HFFc6 (cell line): ENCODE measurements around the gene BUB1. TPM values are rescaled to one million over a fixed set of nuclear protein-coding genes. Genes with fewer than 3 reads are reported as not detected.
"Not testable (repeated sequence)": the region's sequence is repeated elsewhere in the genome, so short reads cannot be mapped to it uniquely, and the experiment has no call there.

Experiments
- DNase-seq: peaks from one replicate; pipeline ENCODE4 v3.0.0-alpha.2; 2018
- H3K27ac Mint-ChIP-seq: 2 replicates; pipeline ENCODE4 v1.8.0; 2020; ENCODE audit warnings: mild to moderate bottlenecking, mixed read lengths
- H3K27me3 Mint-ChIP-seq: 2 replicates; pipeline ENCODE4 v1.8.0; 2021; ENCODE audit warnings: mild to moderate bottlenecking, moderate library complexity, mixed read lengths; ENCODE audit not compliant: insufficient read depth
- H3K36me3 Mint-ChIP-seq: 2 replicates; pipeline ENCODE4 v1.8.0; 2021; ENCODE audit warnings: low read depth, mixed read lengths
- H3K4me1 Mint-ChIP-seq: 2 replicates; pipeline ENCODE4 v1.8.0; 2020; ENCODE audit warnings: low read depth, mixed read lengths
- H3K4me3 Mint-ChIP-seq: 2 replicates; pipeline ENCODE4 v1.8.0; 2020; ENCODE audit warnings: mild to moderate bottlenecking, moderate library complexity, mixed read lengths
- H3K9me3 Mint-ChIP-seq: 2 replicates; pipeline ENCODE4 v1.8.0; 2020; ENCODE audit warnings: mild to moderate bottlenecking, mixed read lengths
- total RNA-seq, 6 experiments: library from RNA; stranded (reverse); fragmentation: NEBNext Ultra II Directional; extraction: Animal tissue kit (Norgen Biotek cat#: 25700); gene quantifications; 2 replicates in 1 of 6; 3 replicates in 5 of 6; pipeline ENCODE4 v1.2.3, GENCODE V29; 2021
- TF ChIP-seq, protein P1 (sequence below): fragments of 200-600 bp; sonication (generic); IDR thresholded peaks from 2 replicates; pipeline ENCODE4 v1.5.0; 2021; ENCODE audit warnings: antibody characterized with exemption, mild to moderate bottlenecking

BUB1 gene
- total RNA-seq, 6 experiments from 2014 or later: 16.6 to 52.3 (median 47.6) TPM

DNA sequence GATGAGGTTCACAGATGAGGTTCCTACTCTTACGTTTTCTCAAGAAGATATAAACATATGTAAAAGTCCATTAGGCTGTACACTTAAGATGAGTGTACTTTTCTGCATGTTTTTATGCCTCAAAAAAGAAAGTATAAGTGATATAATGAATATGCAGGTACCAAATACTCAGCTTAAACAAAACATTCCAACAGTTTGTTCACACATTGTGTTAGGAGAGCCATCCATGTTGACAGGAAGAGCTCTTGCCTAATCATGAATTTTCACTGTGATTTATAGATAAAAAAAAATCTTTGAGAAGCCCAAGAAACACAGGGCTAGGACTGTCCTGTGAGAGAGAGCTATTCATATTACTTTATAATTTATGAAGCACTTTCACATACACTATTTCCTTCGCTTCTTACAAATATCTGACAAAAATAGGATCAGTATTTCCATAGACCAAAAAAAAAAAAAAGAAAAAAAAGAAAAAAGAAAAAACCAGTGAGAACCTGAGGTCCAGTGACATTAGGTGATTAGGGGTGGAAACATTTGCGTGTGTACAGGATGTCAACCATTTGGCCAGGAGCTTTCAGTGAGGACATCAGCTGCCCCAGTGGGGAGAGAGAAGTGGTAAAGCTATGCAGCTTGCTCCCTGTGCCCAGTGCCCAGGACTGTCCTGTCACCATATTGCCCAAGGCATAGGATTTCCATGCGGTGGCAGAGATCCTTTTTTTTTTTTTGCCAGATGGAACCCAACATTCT, 38.7 kb downstream of the BUB1 start:
- no peaks in the 10 kb centered on the region for H3K9me3 Mint-ChIP-seq
- no peak overlapping the region for H3K27ac Mint-ChIP-seq
- H3K27me3 Mint-ChIP-seq: peaks cover 2% of the 10 kb centered on the region; the same call in 1 of the 2 replicates
- no peak for DNase-seq
- H3K4me1 Mint-ChIP-seq: peaks cover 5% of the 10 kb centered on the region; the same call in 1 of the 2 replicates
- peaks cover 57% of the 10 kb centered on the region for H3K36me3 Mint-ChIP-seq
- TF ChIP-seq, protein P1, sequence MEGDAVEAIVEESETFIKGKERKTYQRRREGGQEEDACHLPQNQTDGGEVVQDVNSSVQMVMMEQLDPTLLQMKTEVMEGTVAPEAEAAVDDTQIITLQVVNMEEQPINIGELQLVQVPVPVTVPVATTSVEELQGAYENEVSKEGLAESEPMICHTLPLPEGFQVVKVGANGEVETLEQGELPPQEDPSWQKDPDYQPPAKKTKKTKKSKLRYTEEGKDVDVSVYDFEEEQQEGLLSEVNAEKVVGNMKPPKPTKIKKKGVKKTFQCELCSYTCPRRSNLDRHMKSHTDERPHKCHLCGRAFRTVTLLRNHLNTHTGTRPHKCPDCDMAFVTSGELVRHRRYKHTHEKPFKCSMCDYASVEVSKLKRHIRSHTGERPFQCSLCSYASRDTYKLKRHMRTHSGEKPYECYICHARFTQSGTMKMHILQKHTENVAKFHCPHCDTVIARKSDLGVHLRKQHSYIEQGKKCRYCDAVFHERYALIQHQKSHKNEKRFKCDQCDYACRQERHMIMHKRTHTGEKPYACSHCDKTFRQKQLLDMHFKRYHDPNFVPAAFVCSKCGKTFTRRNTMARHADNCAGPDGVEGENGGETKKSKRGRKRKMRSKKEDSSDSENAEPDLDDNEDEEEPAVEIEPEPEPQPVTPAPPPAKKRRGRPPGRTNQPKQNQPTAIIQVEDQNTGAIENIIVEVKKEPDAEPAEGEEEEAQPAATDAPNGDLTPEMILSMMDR: no peak
- H3K4me3 Mint-ChIP-seq: no peak overlapping the region

DNA sequence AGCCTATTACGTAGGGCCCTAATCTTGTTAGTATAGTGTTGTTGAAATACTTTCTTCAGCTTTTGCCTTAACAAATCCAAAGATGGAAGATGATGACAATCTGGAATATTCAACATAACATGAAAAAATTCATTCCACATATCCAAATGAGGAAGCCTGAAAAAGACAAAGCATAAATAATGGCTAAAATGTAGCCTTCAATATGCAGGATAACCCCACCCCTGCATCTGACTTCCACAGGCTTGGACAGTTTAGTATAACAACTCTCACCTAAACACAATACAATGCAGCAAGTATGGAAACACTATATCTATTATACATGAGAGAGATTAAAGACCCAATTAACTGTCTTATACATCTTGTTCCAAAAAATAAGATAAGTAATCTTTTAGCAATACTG, 39.9 kb downstream of the BUB1 start:
- H3K27ac Mint-ChIP-seq: no peak overlapping the region
- H3K4me1 Mint-ChIP-seq: no peaks in the 10 kb centered on the region
- no peaks in the 10 kb centered on the region for H3K9me3 Mint-ChIP-seq
- no peak for DNase-seq
- no peak overlapping the region for H3K4me3 Mint-ChIP-seq
- H3K36me3 Mint-ChIP-seq: peaks cover 61% of the 10 kb centered on the region
- TF ChIP-seq, protein P1: no peak
- peaks cover 2% of the 10 kb centered on the region; the same call in 1 of the 2 replicates for H3K27me3 Mint-ChIP-seq

GRCh38 chr2:110637093-110637492, 40.8 kb downstream of the BUB1 start:
- Mint-ChIP-seq H3K9me3 (no peaks in the 10 kb centered on the region), H3K4me3 (no peak overlapping the region), H3K36me3 (peaks cover 56% of the 10 kb centered on the region), H3K27ac (no peak overlapping the region), H3K27me3 (peaks cover 2% of the 10 kb centered on the region; the same call in 1 of the 2 replicates), H3K4me1 (no peaks in the 10 kb centered on the region)
- no peak for DNase-seq
- TF ChIP-seq, protein P1: no peak

GRCh38 chr2:110635949-110636628, 41.8 kb downstream of the BUB1 start:
- not testable (repeated sequence) for H3K27ac Mint-ChIP-seq, H3K4me3 Mint-ChIP-seq, H3K27me3 Mint-ChIP-seq, H3K9me3 Mint-ChIP-seq, H3K4me1 Mint-ChIP-seq, DNase-seq
- peaks cover 54% of the 10 kb centered on the region for H3K36me3 Mint-ChIP-seq

GRCh38 chr2:110627348-110627747, 50.5 kb downstream of the BUB1 start:
- H3K36me3 Mint-ChIP-seq, H3K27ac Mint-ChIP-seq, H3K9me3 Mint-ChIP-seq, H3K27me3 Mint-ChIP-seq, H3K4me3 Mint-ChIP-seq, H3K4me1 Mint-ChIP-seq, DNase-seq: not testable (repeated sequence)

- H3K9me3 Mint-ChIP-seq, H3K36me3 Mint-ChIP-seq, H3K4me1 Mint-ChIP-seq, DNase-seq, H3K27ac Mint-ChIP-seq, H3K4me3 Mint-ChIP-seq, H3K27me3 Mint-ChIP-seq: not testable (repeated sequence)
Measured at GRCh38 chr2:110619326-110619939, 58.4 kb downstream of the BUB1 start.

GRCh38 chr2:110613927-110614326, 63.9 kb downstream of the BUB1 start:
- H3K27me3 Mint-ChIP-seq, H3K36me3 Mint-ChIP-seq, DNase-seq, H3K27ac Mint-ChIP-seq, H3K9me3 Mint-ChIP-seq, H3K4me1 Mint-ChIP-seq, H3K4me3 Mint-ChIP-seq: not testable (repeated sequence)

GRCh38 chr2:110610613-110611250, 67.1 kb downstream of the BUB1 start:
- not testable (repeated sequence) for H3K27ac Mint-ChIP-seq, H3K9me3 Mint-ChIP-seq, H3K4me3 Mint-ChIP-seq, H3K4me1 Mint-ChIP-seq, H3K36me3 Mint-ChIP-seq, DNase-seq, H3K27me3 Mint-ChIP-seq

- not testable (repeated sequence) for DNase-seq, H3K9me3 Mint-ChIP-seq, H3K4me3 Mint-ChIP-seq, H3K27ac Mint-ChIP-seq, H3K36me3 Mint-ChIP-seq, H3K4me1 Mint-ChIP-seq, H3K27me3 Mint-ChIP-seq
Measured at GRCh38 chr2:110609843-110610612, 67.8 kb downstream of the BUB1 start.
